HEK293 (cell line): ENCODE measurements around the gene DYNLT2.
A peak's percentile ranks its signal among the peaks of the same experiment; 100 is the strongest.

ENCODE experiments used
- CTCF ChIA-PET: fragments of 350-600 bp; formaldehyde crosslinking; extraction: SDS; loops from one replicate; lab custom pipeline; 2021; ENCODE audit warnings: antibody characterized with exemption; lab: Yijun Ruan, JAX
- POLR2A ChIA-PET: fragments of 300-600 bp; formaldehyde crosslinking; extraction: SDS; loops from one replicate; lab custom pipeline; 2020; ENCODE audit warnings: antibody characterized with exemption, inconsistent platforms; lab: Yijun Ruan, JAX
- H3K27ac ChIP-seq: fragments of 200-500 bp; sonication (Bioruptor generic); 2 replicates; pipeline ENCODE4 v1.5.1; 2014; ENCODE audit warnings: low read depth, low read length, control low read depth, inconsistent platforms; ENCODE audit errors: extremely low read depth
- H3K36me3 ChIP-seq, 2 experiments: fragments of 200-500 bp in 1 of 2; sonication (Bioruptor generic) in 1 of 2; 1 replicate in 1 of 2; 2 replicates in 1 of 2; pipeline ENCODE4 v1.5.1; 2014 to 2017; ENCODE audit warnings: inconsistent platforms in 2 of 2, low read length in 2 of 2; ENCODE audit not compliant: control insufficient read depth in 2 of 2, insufficient read depth in 1 of 2
- H3K4me1 ChIP-seq: fragments of 200-500 bp; sonication (Bioruptor generic); 2 replicates; pipeline ENCODE4 v1.5.1; 2014; ENCODE audit warnings: mild to moderate bottlenecking, low read length, inconsistent platforms; ENCODE audit not compliant: control insufficient read depth, insufficient read depth
- H3K4me3 ChIP-seq: 2 replicates; pipeline ENCODE4 v1.5.1; 2011; ENCODE audit warnings: low read depth, mild to moderate bottlenecking, control low read depth, low read length, moderate library complexity
- H3K9me3 ChIP-seq: fragments of 200-500 bp; sonication (Bioruptor generic); 2 replicates; pipeline ENCODE4 v1.5.1; 2014; ENCODE audit warnings: low read depth, low read length, inconsistent platforms; ENCODE audit not compliant: control insufficient read depth, insufficient read depth
- KLF10 ChIP-seq: fragments of 450-650 bp; IDR thresholded peaks from 2 replicates; pipeline ENCODE4 v1.5.1; 2018; ENCODE audit warnings: missing biosample characterization, mild to moderate bottlenecking, missing genetic modification characterization
- MYNN ChIP-seq: fragments of 450-650 bp; formaldehyde crosslinking; IDR thresholded peaks from 2 replicates; pipeline ENCODE4 v1.5.1; 2016; ENCODE audit warnings: missing biosample characterization, missing genetic modification characterization, borderline replicate concordance
- SCRT2 ChIP-seq: fragments of 450-650 bp; formaldehyde crosslinking; IDR thresholded peaks from 2 replicates; pipeline ENCODE4 v1.5.1; 2016; ENCODE audit warnings: missing biosample characterization, missing genetic modification characterization
- SETDB1 ChIP-seq: IDR thresholded peaks from one replicate; pipeline ENCODE4 v1.6.1; 2017; ENCODE audit warnings: mild to moderate bottlenecking, low read length, moderate library complexity, mixed read lengths; ENCODE audit not compliant: insufficient read length
- TCF7L2 ChIP-seq: IDR thresholded peaks from 2 replicates; pipeline ENCODE4 v1.6.1; 2011; ENCODE audit warnings: low read depth, mild to moderate bottlenecking, inconsistent platforms, low read length, moderate library complexity, borderline replicate concordance
- WT1 ChIP-seq: fragments of 450-650 bp; formaldehyde crosslinking; IDR thresholded peaks from 2 replicates; pipeline ENCODE4 v1.5.1; 2016; ENCODE audit warnings: missing biosample characterization, missing genetic modification characterization
- ZBTB17 ChIP-seq: fragments of 450-650 bp; formaldehyde crosslinking; IDR thresholded peaks from 2 replicates; pipeline ENCODE4 v1.5.1; 2016; ENCODE audit warnings: missing biosample characterization, missing genetic modification characterization
- ZFHX2 ChIP-seq: fragments of 450-650 bp; formaldehyde crosslinking; conservative IDR thresholded peaks from 2 replicates; pipeline ENCODE4 v1.5.1; 2016; ENCODE audit warnings: missing biosample characterization, missing genetic modification characterization
- ZNF175 ChIP-seq: fragments of 450-650 bp; formaldehyde crosslinking; IDR thresholded peaks from 2 replicates; pipeline ENCODE4 v1.5.1; 2016; ENCODE audit warnings: missing biosample characterization, missing genetic modification characterization
- ZNF23 ChIP-seq: fragments of 450-650 bp; formaldehyde crosslinking; IDR thresholded peaks from 2 replicates; pipeline ENCODE4 v1.5.1; 2016; ENCODE audit warnings: missing biosample characterization, missing genetic modification characterization, borderline replicate concordance
- ZNF274 ChIP-seq, 2 experiments: fragments of 200-500 bp in 1 of 2; fragments of 450-650 bp in 1 of 2; sonication (Bioruptor generic) in 1 of 2; formaldehyde crosslinking in 1 of 2; IDR thresholded peaks; 2 replicates each; pipeline versions ENCODE4 v1.5.1 to v1.6.1; 2014 to 2016; ENCODE audit warnings: borderline replicate concordance in 1 of 2, inconsistent platforms in 1 of 2, low read length in 1 of 2, missing biosample characterization in 1 of 2, missing genetic modification characterization in 1 of 2
- ZNF433 ChIP-seq: fragments of 450-650 bp; formaldehyde crosslinking; IDR thresholded peaks from 2 replicates; pipeline ENCODE4 v1.5.1; 2016; ENCODE audit warnings: missing biosample characterization, missing genetic modification characterization, low read depth
- ZNF510 ChIP-seq: fragments of 450-650 bp; formaldehyde crosslinking; IDR thresholded peaks from 2 replicates; pipeline ENCODE4 v1.5.1; 2018; ENCODE audit warnings: mild to moderate bottlenecking, missing genetic modification characterization, missing biosample characterization; ENCODE audit not compliant: insufficient replicate concordance
- ZNF571 ChIP-seq: fragments of 450-650 bp; formaldehyde crosslinking; IDR thresholded peaks from 2 replicates; pipeline ENCODE4 v1.5.0; 2017; ENCODE audit warnings: missing biosample characterization, missing genetic modification characterization
- ZNF623 ChIP-seq: fragments of 450-650 bp; formaldehyde crosslinking; IDR thresholded peaks from 2 replicates; pipeline ENCODE4 v1.5.1; 2016; ENCODE audit warnings: missing biosample characterization, missing genetic modification characterization
- ZNF629 ChIP-seq: fragments of 450-650 bp; formaldehyde crosslinking; IDR thresholded peaks from 2 replicates; pipeline ENCODE4 v1.5.1; 2017; ENCODE audit warnings: missing biosample characterization, missing genetic modification characterization
- ZNF701 ChIP-seq: fragments of 450-650 bp; formaldehyde crosslinking; IDR thresholded peaks from 2 replicates; pipeline ENCODE4 v1.5.1; 2016; ENCODE audit warnings: missing biosample characterization, missing genetic modification characterization
- ZNF768 ChIP-seq: fragments of 450-650 bp; formaldehyde crosslinking; IDR thresholded peaks from 2 replicates; pipeline ENCODE4 v1.5.1; 2018; ENCODE audit warnings: missing biosample characterization, mild to moderate bottlenecking, missing genetic modification characterization
- ZNF777 ChIP-seq: fragments of 450-650 bp; formaldehyde crosslinking; IDR thresholded peaks from 2 replicates; pipeline ENCODE4 v1.5.1; 2017; ENCODE audit warnings: missing biosample characterization, missing genetic modification characterization, borderline replicate concordance
- ZSCAN30 ChIP-seq: fragments of 450-650 bp; IDR thresholded peaks from 2 replicates; pipeline ENCODE4 v1.5.1; 2018; ENCODE audit warnings: missing biosample characterization, mild to moderate bottlenecking, missing genetic modification characterization, moderate library complexity
- TF ChIP-seq, protein P1 (sequence below): fragments of 450-650 bp; formaldehyde crosslinking; IDR thresholded peaks from 2 replicates; pipeline ENCODE4 v1.5.1; 2016; ENCODE audit warnings: missing biosample characterization, missing genetic modification characterization
- TF ChIP-seq, protein P2 (sequence below): fragments of 450-650 bp; IDR thresholded peaks from 2 replicates; pipeline ENCODE4 v1.5.1; 2018; ENCODE audit warnings: missing biosample characterization, mild to moderate bottlenecking, missing genetic modification characterization
- TF ChIP-seq, protein P3 (sequence below): fragments of 450-650 bp; formaldehyde crosslinking; conservative IDR thresholded peaks from 2 replicates; pipeline ENCODE4 v1.5.1; 2016; ENCODE audit warnings: low read depth, missing biosample characterization, missing genetic modification characterization
- TF ChIP-seq, protein P4 (sequence below): fragments of 450-650 bp; formaldehyde crosslinking; IDR thresholded peaks from 2 replicates; pipeline ENCODE4 v1.5.1; 2017; ENCODE audit warnings: missing biosample characterization, missing genetic modification characterization
- TF ChIP-seq, protein P5 (sequence below): fragments of 450-650 bp; formaldehyde crosslinking; IDR thresholded peaks from 2 replicates; pipeline ENCODE4; 2016; ENCODE audit warnings: missing biosample characterization, missing genetic modification characterization

Gene DYNLT2

DNA sequence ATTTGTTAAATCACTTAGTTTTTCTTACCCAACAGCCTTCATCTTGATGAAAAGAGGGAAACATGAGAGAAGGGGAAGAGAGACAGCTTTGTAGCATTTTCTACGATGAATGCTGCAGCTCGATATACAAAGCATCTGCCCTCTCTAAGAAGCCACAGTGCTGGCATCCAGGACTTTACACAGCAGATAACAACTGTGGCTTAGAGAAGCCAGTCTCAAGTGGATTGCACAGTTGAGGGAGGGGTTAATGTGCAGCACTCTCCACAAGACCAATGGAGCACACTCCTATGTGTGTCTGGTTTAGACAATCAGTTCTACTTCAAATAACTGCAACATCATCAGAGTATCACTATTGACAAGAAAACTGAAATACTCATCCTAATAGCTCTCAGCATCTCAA, 43.6 kb downstream of the DYNLT2 start:
- H3K4me1 ChIP-seq, result 0 out of 2 replicates have a peak, but pooled peaks cover 3% of the 10 kb centered on the region
- ChIA-PET CTCF (no interaction called here), POLR2A (no interaction called here)
- no peak overlapping the region for H3K4me3 ChIP-seq
- no peaks in the 10 kb centered on the region for H3K9me3 ChIP-seq
- H3K27ac ChIP-seq, result no peak overlapping the region
- TF ChIP-seq ZBTB17 (tag by site-specific recombination) (peak; percentile 82), ZNF777 (tag by site-specific recombination) (no peak), ZNF629 (tag by site-specific recombination) (no peak), ZNF701 (tag by site-specific recombination) (no peak), ZNF274 (IDR thresholded peaks at IDR 0.05; ENCODE audit: low read length) (no peak), ZNF274 (tag by site-specific recombination; IDR thresholded peaks at IDR 0.05; ENCODE audit: borderline replicate concordance) (no peak), ZNF571 (tag by site-specific recombination) (no peak), KLF10 (tag by site-specific recombination) (no peak), ZNF175 (tag by site-specific recombination) (no peak), SCRT2 (tag by site-specific recombination) (no peak), ZFHX2 (tag by site-specific recombination) (no peak), WT1 (tag by site-specific recombination) (no peak), ZNF768 (tag by site-specific recombination) (no peak), ZNF23 (tag by site-specific recombination) (no peak), ZNF510 (tag by site-specific recombination) (no peak), ZNF433 (tag by site-specific recombination) (no peak), MYNN (tag by site-specific recombination) (no peak), ZSCAN30 (tag by site-specific recombination) (no peak), TCF7L2 (no peak), ZNF623 (tag by site-specific recombination) (no peak), SETDB1 (no peak)
- TF ChIP-seq, protein P1, sequence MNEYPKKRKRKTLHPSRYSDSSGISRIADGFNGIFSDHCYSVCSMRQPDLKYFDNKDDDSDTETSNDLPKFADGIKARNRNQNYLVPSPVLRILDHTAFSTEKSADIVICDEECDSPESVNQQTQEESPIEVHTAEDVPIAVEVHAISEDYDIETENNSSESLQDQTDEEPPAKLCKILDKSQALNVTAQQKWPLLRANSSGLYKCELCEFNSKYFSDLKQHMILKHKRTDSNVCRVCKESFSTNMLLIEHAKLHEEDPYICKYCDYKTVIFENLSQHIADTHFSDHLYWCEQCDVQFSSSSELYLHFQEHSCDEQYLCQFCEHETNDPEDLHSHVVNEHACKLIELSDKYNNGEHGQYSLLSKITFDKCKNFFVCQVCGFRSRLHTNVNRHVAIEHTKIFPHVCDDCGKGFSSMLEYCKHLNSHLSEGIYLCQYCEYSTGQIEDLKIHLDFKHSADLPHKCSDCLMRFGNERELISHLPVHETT (tag by site-specific recombination), result no peak
- TF ChIP-seq, protein P2, sequence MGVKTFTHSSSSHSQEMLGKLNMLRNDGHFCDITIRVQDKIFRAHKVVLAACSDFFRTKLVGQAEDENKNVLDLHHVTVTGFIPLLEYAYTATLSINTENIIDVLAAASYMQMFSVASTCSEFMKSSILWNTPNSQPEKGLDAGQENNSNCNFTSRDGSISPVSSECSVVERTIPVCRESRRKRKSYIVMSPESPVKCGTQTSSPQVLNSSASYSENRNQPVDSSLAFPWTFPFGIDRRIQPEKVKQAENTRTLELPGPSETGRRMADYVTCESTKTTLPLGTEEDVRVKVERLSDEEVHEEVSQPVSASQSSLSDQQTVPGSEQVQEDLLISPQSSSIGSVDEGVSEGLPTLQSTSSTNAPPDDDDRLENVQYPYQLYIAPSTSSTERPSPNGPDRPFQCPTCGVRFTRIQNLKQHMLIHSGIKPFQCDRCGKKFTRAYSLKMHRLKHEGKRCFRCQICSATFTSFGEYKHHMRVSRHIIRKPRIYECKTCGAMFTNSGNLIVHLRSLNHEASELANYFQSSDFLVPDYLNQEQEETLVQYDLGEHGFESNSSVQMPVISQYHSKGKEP (tag by site-specific recombination), result 0 out of 2 replicates have a peak, but pooled peaks have one; percentile 15
- TF ChIP-seq, protein P3, sequence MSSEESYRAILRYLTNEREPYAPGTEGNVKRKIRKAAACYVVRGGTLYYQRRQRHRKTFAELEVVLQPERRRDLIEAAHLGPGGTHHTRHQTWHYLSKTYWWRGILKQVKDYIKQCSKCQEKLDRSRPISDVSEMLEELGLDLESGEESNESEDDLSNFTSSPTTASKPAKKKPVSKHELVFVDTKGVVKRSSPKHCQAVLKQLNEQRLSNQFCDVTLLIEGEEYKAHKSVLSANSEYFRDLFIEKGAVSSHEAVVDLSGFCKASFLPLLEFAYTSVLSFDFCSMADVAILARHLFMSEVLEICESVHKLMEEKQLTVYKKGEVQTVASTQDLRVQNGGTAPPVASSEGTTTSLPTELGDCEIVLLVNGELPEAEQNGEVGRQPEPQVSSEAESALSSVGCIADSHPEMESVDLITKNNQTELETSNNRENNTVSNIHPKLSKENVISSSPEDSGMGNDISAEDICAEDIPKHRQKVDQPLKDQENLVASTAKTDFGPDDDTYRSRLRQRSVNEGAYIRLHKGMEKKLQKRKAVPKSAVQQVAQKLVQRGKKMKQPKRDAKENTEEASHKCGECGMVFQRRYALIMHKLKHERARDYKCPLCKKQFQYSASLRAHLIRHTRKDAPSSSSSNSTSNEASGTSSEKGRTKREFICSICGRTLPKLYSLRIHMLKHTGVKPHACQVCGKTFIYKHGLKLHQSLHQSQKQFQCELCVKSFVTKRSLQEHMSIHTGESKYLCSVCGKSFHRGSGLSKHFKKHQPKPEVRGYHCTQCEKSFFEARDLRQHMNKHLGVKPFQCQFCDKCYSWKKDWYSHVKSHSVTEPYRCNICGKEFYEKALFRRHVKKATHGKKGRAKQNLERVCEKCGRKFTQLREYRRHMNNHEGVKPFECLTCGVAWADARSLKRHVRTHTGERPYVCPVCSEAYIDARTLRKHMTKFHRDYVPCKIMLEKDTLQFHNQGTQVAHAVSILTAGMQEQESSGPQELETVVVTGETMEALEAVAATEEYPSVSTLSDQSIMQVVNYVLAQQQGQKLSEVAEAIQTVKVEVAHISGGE (tag by site-specific recombination), result 0 out of 2 replicates have a peak, but pooled peaks have one; percentile 22
- TF ChIP-seq, protein P4, sequence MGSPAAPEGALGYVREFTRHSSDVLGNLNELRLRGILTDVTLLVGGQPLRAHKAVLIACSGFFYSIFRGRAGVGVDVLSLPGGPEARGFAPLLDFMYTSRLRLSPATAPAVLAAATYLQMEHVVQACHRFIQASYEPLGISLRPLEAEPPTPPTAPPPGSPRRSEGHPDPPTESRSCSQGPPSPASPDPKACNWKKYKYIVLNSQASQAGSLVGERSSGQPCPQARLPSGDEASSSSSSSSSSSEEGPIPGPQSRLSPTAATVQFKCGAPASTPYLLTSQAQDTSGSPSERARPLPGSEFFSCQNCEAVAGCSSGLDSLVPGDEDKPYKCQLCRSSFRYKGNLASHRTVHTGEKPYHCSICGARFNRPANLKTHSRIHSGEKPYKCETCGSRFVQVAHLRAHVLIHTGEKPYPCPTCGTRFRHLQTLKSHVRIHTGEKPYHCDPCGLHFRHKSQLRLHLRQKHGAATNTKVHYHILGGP, result no peak
- TF ChIP-seq, protein P5, sequence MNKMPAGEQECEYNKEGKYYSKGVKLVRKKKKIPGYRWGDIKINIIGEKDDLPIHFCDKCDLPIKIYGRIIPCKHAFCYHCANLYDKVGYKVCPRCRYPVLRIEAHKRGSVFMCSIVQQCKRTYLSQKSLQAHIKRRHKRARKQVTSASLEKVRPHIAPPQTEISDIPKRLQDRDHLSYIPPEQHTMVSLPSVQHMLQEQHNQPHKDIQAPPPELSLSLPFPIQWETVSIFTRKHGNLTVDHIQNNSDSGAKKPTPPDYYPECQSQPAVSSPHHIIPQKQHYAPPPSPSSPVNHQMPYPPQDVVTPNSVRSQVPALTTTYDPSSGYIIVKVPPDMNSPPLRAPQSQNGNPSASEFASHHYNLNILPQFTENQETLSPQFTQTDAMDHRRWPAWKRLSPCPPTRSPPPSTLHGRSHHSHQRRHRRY, result no peak
- peaks cover 29 to 90% of the 10 kb centered on the region in 2 experiments; a peak in 2 of 3 replicates for H3K36me3 ChIP-seq
